ENCODE results near the gene RBM18. TPM values are rescaled to one million over a fixed set of nuclear protein-coding genes. Genes with fewer than 3 reads are reported as not detected.

Gene RBM18, protein sequence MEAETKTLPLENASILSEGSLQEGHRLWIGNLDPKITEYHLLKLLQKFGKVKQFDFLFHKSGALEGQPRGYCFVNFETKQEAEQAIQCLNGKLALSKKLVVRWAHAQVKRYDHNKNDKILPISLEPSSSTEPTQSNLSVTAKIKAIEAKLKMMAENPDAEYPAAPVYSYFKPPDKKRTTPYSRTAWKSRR
- 10 to 100 TPM; 12.1 to 15.2 (median 13.7) TPM for total RNA-seq

DNA sequence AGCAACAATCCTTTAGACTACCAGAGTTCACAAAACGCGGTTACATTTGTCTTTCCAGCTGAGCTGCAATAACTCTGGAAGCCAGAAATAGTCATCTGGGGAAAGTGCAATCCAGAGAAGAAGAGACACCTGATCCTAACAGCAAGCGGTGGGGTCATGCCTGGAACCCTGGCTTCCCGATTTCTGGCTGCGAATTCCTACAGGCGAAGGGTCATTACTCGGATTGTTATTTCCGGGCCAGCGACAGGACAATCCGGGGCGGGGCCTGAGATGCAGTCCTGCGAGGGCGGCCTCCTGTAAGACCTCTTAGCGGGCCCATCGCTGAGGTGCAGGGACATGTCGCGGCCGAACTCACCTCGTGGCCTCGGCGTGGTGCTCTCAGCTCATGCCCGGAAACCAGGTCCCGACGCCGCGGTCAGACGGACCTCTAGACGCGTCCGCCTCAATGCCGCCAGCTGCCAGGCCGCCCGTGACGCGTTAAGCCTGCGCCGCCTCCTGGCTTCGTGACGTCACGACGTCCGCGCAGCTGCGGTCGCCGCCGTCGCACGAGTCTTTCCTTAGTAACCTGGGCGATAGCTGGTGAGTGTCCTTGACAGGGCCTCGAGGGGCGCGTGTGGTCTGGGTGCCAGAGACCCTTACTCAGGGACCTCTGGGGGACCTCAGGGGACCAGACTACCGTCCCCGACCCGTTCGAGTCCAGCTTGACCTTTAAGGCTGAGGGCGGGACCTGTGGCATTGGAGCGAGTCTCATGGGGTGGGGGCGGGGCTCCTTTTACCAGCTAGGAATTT is at the start of gene RBM18, which contains the start of gene MRRF:
Gene RBM18 (minus strand): TSS at position 481 of the 789 bp plus-strand sequence. CDS start 3,348 bp downstream, outside the sequence.
Gene MRRF (plus strand): TSS at position 523 of the 789 bp plus-strand sequence. CDS start 6,010 bp downstream, outside the sequence.
- TF ChIP-seq, protein P1, sequence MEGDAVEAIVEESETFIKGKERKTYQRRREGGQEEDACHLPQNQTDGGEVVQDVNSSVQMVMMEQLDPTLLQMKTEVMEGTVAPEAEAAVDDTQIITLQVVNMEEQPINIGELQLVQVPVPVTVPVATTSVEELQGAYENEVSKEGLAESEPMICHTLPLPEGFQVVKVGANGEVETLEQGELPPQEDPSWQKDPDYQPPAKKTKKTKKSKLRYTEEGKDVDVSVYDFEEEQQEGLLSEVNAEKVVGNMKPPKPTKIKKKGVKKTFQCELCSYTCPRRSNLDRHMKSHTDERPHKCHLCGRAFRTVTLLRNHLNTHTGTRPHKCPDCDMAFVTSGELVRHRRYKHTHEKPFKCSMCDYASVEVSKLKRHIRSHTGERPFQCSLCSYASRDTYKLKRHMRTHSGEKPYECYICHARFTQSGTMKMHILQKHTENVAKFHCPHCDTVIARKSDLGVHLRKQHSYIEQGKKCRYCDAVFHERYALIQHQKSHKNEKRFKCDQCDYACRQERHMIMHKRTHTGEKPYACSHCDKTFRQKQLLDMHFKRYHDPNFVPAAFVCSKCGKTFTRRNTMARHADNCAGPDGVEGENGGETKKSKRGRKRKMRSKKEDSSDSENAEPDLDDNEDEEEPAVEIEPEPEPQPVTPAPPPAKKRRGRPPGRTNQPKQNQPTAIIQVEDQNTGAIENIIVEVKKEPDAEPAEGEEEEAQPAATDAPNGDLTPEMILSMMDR (IDR thresholded peaks at IDR 0.05) = peak in 2 of 6 experiments; percentile 5 to 33
- peak in 1 of 2 donors; percentile 77 for TF ChIP-seq POLR2A (IDR thresholded peaks at IDR 0.05)
- peak within 1 kb of the TSS; percentile 56 to 90 (median 83) for H3K27ac ChIP-seq
- WGBS, 2 donors = 0% methylated on average over 8 to 45 of the region's 60 CpGs
- no peaks in the 10 kb centered on the region for H3K27me3 ChIP-seq
- peak; percentile 87 for DNase-seq
- no peaks in the 10 kb centered on the region for H3K9me3 ChIP-seq
- H3K4me1 ChIP-seq = peaks cover 21 to 34% of the 10 kb centered on the region in 2 donors
- intact Hi-C loops (cut with DNase I) = no loop called here
- H3K36me3 ChIP-seq = peaks cover 8 to 16% of the 10 kb centered on the region in 2 donors
- peak within 1 kb of the TSS; percentile 2 to 68 (median 61) for H3K4me3 ChIP-seq (replicated peaks in 1 of 3)

DNA sequence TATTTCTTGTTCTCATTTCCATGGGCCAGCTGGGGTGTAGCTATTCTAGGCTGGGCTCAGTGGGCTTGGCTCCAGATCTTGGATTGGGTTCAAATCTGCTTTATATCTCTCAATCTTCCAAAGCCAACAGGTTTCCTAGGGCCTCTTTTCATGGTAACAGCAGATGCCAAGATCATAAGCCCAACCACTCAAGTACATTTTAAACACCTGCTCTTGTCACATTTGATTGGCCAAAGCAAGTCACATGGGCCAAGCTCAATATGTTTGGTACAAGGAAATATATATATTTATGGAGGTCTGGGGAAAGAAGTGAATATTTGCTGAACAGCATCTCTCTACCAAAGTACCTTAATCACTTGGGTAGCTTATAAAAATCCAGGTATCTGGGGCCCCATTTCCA is 49.5 kb upstream of the RBM18 start:
- H3K4me3 ChIP-seq (replicated peaks in 1 of 3) = no peak overlapping the region
- peaks cover 10 to 14% of the 10 kb centered on the region in 2 donors for H3K4me1 ChIP-seq
- no peak overlapping the region for H3K27ac ChIP-seq
- H3K36me3 ChIP-seq = peaks cover 4 to 25% of the 10 kb centered on the region in 2 donors
- TF ChIP-seq, protein P1 (IDR thresholded peaks at IDR 0.05) = no peak
- TF ChIP-seq POLR2A (IDR thresholded peaks at IDR 0.05) = no peak
- no peak for DNase-seq
- H3K27me3 ChIP-seq = no peaks in the 10 kb centered on the region
- intact Hi-C loops (cut with DNase I) = no loop called here
- H3K9me3 ChIP-seq = no peaks in the 10 kb centered on the region

DNA sequence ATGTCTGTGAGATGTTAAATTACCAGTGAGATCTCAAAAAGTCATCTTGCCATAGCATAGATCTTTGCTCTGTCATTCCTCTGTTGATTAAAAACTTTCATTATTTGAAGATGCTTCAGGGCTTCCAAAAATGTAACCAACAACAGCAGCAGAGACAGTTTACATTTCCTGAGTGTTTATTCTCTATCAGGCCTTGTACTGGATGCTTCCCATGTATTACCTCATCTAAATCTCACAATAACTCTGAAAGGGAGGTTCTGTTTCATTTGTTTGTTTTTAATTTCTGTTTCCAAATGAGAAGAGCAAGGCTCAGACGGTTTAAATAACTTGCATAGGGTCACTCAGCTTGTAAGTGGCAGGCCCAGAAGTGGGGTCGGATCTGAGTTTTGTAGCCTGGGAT is 45.2 kb upstream of the RBM18 start:
- DNase-seq = no peak
- peaks cover 10 to 14% of the 10 kb centered on the region in 2 donors for H3K4me1 ChIP-seq
- H3K9me3 ChIP-seq = no peaks in the 10 kb centered on the region
- WGBS, 2 donors = 73 to 90% methylated on average over 2 of the region's 2 CpGs
- no peak overlapping the region for H3K27ac ChIP-seq
- no peaks in the 10 kb centered on the region for H3K27me3 ChIP-seq
- intact Hi-C loops (cut with DNase I) = no loop called here
- H3K36me3 ChIP-seq = peaks cover 4 to 17% of the 10 kb centered on the region in 2 donors
- no peak overlapping the region for H3K4me3 ChIP-seq (replicated peaks in 1 of 3)
- TF ChIP-seq, protein P1 (IDR thresholded peaks at IDR 0.05) = no peak
- TF ChIP-seq POLR2A (IDR thresholded peaks at IDR 0.05) = no peak

DNA sequence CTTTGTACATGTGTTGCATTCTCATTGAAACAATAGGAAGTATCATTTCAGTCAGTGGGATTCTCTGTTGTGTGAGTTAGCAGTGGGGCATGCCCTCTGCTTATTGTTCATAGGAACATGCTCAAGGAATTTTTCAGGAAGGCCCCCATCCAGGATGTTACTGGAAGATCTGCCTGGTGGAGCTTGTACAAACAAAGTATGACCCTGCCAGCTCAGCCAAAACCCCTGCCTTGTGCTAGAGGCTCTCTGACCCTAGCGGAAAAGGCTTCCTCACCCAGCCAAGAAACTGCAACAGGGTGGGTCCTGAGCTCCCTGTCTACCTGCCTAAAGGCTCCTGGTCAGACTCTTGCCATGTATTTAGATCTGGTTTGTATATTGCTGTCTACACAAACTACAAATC is 43.3 kb upstream of the RBM18 start:
- TF ChIP-seq, protein P1 (IDR thresholded peaks at IDR 0.05) = no peak
- no peak for TF ChIP-seq POLR2A (IDR thresholded peaks at IDR 0.05)
- H3K27ac ChIP-seq = peak overlapping the region in 2 of 3 donors; percentile 41 to 43
- H3K9me3 ChIP-seq = no peaks in the 10 kb centered on the region
- WGBS, 2 donors = 82 to 91% methylated on average over 1 of the region's 1 CpG
- no peaks in the 10 kb centered on the region for H3K27me3 ChIP-seq
- intact Hi-C loops (cut with DNase I) = no loop called here
- peaks cover 10 to 14% of the 10 kb centered on the region in 2 donors for H3K4me1 ChIP-seq
- H3K36me3 ChIP-seq = no peaks in the 10 kb centered on the region
- peak; percentile 15 to 16 for DNase-seq
- no peak overlapping the region for H3K4me3 ChIP-seq (replicated peaks in 1 of 3)

DNA sequence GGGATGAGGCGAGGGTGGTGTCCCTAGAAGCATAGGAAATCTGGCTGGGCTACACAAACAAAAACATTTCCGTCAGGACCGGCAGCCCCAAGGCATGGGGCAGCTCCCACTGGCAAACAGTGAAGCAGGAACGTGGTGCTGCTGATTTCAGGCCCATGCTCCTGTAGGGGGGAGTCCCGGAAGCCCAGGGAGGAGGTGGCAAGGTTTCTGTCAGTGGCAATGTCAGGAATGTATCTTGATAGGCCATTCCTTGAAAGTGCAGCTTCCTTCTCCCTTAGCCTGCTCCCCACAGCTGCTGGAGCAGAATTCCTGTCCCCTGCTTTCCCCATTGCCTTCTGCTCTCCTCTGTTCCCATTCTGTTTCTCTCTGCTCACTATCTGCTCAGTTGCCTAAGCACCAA is 42.4 kb upstream of the RBM18 start:
- intact Hi-C loops (cut with DNase I) = no loop called here
- H3K9me3 ChIP-seq = no peaks in the 10 kb centered on the region
- H3K4me3 ChIP-seq (replicated peaks in 1 of 3) = no peak overlapping the region
- H3K4me1 ChIP-seq = peaks cover 10 to 14% of the 10 kb centered on the region in 2 donors
- peak overlapping the region in 2 of 3 donors; percentile 41 to 43 for H3K27ac ChIP-seq
- TF ChIP-seq POLR2A (IDR thresholded peaks at IDR 0.05) = no peak
- TF ChIP-seq, protein P1 (IDR thresholded peaks at IDR 0.05) = no peak
- DNase-seq = peak in 1 of 2 donors; percentile 15
- H3K27me3 ChIP-seq = no peaks in the 10 kb centered on the region
- H3K36me3 ChIP-seq = peaks cover 0 to 3% of the 10 kb centered on the region in 2 donors
- 68 to 75% methylated on average over 5 of the region's 5 CpGs for WGBS, 2 donors
